Head of caudate nucleus (tissue), 42 donors: Measurements from ENCODE around the gene ANKS1A.
A peak's percentile ranks its signal among the peaks of the same experiment; 100 is the strongest.

Experiments
- DNase-seq, 42 donors: peaks; one replicate each; pipeline versions ENCODE4 v3.0.0 to v3.0.0-alpha.2; 2020 to 2021; ENCODE audit warnings: mixed read lengths in 7 of 42
- intact Hi-C: fragments of 100-400 bp; cut with DNase I; formaldehyde crosslinking; loops from one replicate; pipeline ENCODE4 v1.15.0; 2022

ANKS1A gene

DNA sequence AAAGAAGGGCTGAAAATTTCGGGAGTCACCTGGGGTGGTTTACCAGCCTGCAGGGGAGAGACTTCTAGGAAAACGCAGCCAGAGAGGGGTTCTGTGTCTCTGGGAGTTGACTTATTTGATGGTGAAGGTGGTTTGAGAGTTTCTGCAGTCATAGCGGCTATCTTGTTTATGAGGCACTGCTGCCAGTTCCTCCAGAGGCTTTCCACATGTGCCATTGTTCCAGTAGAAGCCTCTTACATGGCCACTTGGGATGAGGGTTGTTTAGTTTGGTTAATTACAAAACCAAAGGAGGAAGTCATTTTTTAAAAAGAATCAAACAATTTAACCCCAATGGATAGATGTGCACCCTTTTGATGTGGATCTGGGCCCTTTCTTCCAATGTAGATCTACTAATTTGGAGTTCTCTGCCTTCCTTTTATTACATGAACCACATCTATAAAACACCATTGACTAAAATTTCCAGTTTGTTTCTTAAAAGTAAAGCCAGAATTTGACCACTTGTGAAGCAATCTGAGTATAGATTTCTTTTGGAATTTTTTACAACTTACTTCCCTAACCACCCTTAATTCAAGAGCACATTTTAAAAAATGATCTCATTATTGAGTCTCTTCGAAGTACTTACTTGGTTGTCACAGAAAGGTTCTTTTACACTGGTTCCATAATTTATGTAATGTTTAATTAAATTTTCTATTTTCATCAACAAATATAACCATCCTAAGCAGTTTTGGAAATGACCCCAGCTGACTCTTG lies 154.5 kb downstream of the ANKS1A start:
- peak in 1 of 42 donors; percentile 7 for DNase-seq
- intact Hi-C loops, result no loop called here

DNA sequence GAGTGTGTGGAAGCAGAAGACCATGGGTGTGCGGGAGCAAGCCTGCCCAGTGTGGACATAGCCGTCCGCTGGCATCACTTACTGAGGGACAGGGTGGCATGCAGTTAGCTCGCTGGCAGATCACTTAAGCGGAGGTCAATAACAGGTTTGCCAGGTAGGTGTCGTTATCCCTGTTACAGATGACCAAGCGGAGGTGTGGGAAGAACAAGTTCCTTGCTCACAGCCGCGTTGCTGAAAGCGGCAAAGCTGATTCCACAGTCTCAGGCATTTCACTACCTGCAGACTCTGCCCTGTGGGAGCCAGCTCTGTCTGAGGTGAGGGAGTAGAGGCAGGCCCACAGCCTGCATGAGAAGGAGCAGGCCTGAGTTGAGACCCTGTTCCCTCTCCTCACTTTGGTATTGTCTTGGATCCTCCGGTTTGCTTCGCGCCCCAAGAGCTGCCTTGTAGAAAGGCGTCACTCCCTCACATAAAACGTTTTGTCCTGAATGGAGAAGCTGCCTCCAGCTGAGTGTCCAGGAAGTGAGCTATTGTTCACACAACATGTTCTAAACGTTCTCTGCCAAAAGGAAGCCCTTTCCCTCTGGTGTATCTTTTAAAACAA lies 155.2 kb downstream of the ANKS1A start:
- peak in 9 of 42 donors; percentile 37 to 72 (median 46) for DNase-seq

DNA sequence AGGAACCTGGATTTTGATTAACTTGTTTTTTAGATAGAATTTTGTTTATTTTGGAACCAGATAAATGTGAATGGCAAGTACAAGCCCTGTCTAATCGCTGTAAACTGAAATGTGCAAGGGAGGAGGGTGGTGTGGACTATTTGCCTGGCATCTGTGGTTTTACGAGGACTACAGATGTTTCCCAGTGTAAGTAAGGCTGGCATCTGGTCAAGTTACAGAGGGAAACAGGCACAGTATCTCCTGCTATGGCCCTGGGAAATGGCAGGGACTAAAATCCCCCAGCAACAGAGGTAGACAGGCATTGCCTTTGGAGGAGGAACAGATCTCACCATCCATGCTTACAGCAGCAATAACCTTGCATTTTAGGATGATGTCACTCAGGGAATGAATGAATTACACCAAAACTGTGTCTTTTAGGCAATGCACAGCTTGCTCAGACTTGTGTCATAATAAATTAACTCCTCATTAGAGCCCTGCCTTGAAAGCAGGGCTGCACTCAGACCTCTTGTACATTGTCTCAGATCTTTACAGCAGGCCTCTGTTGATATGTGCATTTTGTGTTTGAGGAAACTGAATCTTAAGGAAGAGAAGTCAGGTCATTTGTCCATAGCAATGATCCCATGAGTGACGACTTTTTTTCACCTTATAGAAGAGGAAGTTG lies 155.8 kb downstream of the ANKS1A start:
- intact Hi-C loops, result no loop called here
- DNase-seq, result peak in 1 of 42 donors; percentile 41

More for the DNA sequence above, 155.2 kb downstream of the ANKS1A start:
- intact Hi-C loops, result no loop called here

DNA sequence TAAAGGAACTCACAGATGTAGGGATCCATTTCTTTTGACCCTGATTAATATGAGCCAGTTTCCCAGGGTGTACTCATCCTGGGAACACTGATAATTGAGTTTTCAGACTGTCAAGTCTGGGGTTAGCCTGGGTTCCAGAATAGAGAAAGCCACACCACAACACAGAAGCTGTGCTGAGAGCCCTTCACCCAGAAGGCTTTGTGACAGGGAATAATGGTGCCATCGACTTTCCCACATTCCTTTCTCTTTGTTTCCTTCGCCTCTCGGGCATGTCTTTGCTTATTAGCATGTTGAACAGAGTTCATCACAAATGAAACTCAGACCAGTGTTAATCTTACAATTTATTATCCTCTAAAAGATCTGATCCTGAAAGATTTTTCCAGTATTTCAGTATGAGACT lies 157.0 kb downstream of the ANKS1A start:
- no peak for DNase-seq
- intact Hi-C loops, result no loop called here

DNA sequence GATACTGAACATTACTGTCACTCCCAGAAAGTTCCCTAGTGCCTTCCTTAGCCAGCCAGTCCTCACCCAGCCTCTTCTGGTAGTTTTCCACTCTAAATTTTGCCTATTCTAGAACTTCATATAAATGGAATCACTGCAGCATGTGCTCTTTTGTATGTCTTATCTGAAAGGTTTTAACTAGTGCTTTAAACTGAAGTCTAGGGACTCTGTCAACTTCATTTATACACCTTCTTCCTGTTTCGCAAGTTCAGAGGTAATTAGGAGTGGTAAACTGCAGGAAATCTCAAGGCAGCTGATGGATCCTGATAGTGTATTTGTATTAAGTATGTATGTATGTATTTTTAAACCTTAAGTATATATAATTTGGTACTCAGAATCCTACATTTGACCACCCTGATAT lies 157.8 kb downstream of the ANKS1A start:
- DNase-seq, result no peak
- intact Hi-C loops, result no loop called here

DNA sequence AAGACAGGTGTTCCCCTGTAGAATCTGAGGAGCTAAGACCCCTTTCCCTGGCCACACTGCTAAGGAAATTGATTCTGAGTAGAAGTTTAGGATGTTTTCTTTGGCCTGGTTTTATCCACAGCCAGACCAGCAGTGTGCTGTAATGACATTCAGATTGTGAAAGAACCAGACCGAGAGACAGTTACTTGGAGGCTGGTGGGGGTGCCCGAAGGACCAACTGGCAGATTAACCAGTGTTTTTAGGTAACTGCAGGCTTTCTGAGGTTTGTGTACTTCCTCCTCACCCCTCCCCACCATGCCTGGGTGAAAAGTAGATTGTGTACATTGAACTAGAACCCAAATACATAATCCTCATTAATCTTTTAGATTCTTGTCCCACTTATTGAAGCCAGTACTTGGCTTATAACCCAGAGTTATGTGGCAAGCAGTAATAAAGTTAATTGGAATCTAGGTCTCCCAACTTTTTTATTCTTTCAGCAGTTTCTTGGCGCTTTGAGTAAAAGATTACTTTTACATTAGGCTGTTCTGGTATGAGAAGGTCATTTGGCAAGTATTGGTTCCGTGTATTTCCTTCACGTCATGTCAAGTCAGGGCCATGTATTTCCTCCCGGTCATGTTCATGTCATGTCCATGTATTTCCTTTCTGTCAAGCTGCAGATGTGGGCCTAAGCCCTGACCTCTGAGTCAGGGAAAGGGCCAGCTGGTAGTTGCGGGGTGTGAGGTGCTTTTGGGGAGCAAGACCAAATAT lies 158.4 kb downstream of the ANKS1A start:
- intact Hi-C loops, result no loop called here
- peak in 4 of 42 donors; percentile 23 to 50 (median 24) for DNase-seq

DNA sequence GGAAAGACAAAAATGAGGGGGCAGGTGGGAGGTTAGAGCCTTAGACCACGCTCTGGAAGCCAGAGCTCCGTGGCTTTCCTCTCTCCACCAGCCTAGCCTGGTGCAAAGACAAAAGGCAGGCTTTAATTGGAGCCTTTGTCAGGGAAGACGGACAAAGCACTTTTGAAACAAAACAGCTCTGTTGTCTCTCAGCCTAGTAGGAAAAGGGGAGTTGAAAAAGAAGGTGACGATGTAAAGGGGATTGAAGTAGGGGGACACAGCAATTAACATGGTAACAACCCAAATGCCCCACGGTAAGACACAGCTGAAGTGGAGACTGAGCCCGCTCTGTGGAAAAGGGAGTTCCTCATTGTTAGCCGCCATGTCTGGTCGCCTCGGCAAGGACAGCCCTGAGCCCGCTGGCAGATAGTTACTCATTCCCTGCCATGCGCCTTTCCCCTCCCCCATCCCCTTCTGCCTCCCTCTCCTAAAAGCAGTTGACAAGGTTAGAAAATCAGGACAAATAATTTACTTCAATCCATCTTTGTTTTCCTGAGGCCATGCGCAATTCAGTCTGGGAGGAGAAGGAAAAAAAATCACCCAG lies 159.1 kb downstream of the ANKS1A start:
- DNase-seq, result peak in 40 of 42 donors; percentile 58 to 90 (median 73)
- intact Hi-C loops, result no loop called here

DNA sequence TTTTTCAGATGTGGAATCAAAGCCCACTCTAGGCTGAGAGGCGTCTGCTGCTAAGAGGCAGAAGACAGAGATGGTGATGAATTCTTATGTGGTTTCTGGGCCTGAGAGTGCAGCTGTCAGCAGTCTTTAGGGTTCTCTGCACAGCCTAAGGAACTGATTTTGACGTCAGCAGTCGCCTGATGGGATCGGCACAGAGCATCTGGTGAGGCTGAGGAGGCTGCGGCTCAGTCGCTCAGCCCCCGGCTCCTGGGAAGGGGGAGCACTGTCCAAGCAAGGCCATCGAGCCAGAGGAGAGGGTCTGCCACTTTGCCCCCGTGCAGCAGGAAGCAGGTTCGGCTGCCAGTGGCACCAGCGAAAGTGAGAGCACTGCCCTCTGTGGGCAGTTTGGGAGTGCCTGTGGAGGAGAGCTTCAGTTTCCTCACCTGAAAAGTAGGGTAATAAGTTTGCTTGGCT lies 159.6 kb downstream of the ANKS1A start:
- intact Hi-C loops, result no loop called here
- DNase-seq, result peak; percentile 45 to 85 (median 70)

DNA sequence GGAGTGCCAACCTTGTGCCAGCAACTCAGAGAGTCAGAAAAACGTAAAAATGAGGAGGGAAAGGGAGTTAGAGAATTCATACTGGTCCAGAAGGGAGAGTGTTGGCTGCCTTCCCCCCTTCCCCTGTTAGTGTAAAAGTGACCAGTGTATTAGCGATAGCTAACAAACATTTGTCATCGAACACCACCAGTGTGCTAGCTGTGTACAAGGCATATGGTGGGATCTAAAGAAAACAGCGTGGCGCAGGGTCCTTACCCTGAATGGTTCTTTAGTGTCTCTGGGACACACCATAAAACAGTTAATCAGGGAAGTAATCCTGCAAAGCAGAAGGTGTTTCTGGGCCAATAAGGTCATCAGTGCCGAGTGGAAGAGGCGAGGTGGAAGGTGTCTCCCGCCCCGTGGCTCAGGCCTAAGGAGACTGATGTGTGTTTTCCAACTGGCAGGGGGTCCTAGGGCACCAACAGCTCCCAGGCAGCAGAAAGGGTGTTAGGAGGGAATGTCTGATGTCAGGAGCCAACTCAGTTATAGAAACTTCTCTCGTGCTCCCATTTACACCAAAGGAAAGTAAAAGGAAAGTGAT lies 160.2 kb downstream of the ANKS1A start:
- intact Hi-C loops, result no loop called here
- peak in 1 of 42 donors; percentile 23 for DNase-seq

DNA sequence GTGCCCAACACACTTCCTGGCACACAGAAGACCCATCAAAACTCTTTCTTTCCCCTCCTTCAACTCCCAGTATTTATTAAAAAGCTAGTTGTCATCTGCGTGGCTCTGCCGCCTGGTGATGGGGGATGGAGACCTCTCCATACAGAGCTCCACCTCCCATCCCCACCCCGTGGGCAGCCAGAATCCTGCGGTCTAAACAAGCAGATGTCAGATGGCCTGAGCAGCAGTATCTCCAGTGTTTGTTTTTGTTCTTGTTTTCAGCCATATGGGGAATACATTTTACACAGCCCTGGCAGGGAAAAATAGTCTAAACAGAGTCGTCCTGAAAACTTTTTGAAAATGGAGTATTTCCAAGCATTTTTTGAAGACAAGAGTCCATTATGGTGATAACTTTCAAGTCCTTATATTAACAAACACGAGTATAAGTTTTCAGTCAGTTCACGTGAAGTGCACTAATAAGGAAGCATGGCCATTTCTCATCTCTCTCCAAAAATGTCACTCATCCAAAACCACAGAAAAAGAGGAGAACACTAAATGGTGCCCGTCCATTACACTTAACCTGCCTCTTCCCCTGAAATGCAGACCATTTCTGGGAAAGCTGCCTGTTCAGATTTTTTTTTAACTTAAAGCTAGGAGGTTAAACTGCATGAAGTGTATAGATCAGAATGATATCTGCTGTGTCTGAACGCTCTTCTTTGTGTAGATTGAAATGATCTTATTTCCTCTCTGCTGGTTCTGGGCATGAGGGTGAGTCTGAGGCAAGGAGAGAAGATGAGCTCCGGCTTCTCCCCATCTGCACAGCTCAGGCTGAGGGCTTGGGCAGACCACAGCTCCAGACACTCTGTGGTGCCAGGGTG lies 161.1 kb downstream of the ANKS1A start:
- intact Hi-C loops, result no loop called here

DNA sequence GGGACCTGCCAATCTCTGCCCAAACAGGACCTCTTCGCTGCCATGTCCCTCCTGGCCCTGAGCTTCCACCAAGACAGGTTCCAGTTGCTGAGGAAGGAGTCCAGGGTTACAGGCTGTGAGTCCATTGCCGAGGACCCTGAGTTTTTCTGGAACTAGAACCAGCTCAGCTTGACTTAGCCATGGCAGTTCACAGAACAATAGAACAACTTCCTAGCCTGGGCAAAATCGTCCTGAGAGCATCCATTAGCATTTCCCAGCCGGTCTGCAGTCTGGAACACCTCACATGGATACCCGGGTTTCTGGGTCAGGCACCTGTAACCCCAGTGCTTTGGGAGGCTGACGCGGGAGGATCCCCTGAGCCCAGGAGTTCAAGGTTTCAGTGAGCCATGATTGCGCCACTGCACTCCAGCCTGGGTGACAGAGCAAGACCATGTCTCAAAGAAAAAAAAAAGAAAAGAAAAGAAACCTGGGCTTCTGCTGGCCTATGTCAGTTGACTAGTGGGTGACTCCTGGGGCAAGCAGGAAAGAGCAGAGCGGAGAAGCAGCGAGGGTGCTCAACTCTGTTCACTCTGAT lies 161.8 kb downstream of the ANKS1A start:
- intact Hi-C loops, result no loop called here
- no peak for DNase-seq

More for the DNA sequence above, 161.1 kb downstream of the ANKS1A start:
- peak; percentile 58 to 92 (median 77) for DNase-seq

DNA sequence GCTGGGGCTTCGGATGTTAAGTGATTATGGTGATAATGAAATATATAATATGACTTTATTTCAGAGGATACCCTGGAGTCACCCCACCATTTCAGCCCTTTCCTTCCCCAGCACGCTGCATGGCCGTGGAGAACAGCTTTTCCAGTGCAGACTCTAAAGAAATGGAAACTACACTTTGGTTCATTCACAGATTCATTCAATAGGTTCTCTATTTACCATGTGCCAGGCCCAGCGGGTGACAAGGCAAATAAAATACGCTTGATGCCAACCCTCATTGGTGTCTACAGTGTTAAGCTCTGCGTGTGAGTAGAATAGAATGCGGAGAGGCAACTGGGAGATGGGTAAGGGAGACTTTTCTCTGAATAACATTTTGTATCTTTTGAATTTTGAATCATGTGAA lies 162.3 kb downstream of the ANKS1A start:
- intact Hi-C loops, result no loop called here
- DNase-seq, result peak in 1 of 42 donors; percentile 37

DNA sequence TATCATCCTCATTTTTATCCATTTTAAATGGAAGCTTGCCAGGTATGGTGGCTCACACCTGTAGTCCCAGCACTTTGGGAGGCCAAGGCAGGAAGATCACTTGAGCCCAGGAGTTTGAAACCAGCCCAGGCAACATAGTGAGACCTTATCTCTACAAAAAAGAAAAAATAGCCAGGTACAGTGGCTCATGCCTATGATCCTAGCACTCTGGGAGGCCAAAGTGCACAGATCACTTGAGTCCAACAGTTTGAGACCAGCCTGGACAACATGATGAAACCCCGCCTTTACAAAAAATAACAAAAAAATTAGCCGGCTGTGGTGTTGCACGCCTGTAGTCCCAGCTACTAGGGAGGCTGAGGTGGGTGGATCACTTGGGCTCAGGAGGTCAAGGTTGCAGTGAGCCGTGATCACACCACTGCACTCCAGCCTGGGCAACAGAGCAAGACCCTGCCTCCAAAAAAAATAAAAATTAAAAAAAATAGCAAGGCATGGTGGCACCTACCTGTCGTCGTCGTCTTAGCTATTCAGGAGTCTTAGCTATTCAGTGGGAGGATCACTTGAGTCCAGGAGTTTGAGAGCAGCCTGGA lies 163.0 kb downstream of the ANKS1A start:
- no peak for DNase-seq
- intact Hi-C loops, result no loop called here

DNA sequence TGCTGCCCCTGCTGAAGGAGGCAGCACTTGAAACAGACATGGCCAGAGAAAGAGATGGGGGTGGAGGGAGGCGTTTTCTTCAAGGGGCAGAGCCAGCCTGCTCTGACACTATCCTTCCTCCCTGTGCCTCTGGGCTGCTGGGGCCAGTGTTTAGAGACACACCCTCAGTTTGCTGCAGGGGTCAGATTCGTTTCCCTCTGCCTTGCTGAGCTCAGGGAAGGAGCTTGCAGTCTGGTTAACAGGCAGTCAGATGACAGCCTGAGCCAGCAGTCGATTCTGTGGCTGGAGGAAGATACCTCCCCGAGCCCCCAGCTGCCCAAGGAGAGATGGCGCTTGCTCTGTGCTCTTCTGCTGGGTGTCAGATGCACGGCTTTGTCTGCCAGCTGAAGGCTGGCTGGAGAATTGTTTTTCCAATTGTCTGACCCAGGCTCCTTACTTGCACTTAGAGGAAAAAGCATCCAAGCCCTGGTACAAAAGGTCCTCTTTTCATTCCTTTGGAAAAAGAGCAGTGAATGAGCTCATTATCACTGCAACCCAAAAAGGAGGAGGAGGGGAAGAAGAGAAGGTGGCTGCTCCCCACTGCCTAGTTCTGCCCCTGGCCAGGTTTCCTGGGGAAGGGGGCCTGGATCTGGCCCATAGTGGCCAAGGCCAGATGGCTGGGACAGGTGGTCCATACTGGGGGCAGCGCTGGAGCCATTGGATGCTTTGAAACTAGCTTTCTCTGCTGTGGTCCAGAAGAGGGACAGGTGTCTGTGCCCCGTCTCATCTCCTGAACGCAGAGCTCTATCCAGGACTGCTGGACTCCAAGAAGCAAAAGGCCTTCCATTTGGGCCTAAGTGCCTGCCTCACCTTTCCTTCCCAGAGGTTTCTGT lies 163.9 kb downstream of the ANKS1A start:
- intact Hi-C loops, result no loop called here
- peak; percentile 41 to 85 (median 62) for DNase-seq

DNA sequence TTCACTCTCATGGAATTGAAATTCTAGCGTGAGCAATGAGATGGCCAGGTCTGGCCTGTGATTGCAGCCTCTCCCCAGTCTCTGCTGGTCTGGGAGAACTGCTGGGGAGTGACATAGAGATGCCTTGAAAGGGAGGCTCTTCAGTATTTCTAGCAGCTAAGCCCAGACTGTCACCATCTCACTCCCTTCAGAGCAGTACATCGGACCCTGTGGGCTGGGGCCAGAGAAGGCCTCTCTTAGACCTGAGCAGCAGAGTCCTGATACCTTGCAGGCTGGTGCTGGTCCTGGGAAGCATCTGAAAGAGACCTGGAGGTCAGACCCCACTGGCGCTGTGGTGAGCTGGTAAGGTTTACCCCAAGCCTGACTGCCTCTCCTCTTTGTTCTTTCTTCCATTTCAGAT lies 164.6 kb downstream of the ANKS1A start:
- DNase-seq, result peak in 1 of 42 donors; percentile 30
- intact Hi-C loops, result no loop called here

DNA sequence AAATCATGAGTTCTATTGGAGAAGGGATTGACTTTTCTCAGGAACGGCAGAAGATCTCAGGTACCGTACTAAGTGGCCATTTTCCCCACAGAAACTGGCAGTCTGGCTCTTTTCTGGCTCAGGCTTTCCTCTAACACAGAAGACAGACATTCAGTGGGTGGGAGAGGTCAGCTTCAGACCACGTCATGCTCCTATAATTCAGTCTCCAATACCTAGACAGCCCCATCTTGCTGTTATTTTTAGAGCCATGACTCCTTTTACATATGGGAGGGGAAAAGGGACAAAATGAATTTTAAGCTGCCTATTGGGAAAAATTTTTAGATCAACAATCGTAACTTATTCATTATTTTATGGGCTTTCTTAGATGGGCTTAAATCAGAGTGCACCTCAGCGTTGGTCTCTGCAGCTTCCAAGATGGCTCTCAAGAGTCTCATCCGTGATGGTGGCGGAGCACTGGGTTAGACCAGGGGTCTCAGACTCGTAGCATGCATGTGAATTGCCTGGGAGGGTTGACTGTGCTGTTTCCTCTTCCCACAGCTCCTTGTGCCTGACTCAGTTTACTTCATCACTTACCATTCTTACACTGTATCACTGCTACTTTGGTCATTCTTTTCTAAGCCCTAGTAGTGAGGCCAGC lies 165.2 kb downstream of the ANKS1A start:
- DNase-seq, result peak in 1 of 42 donors; percentile 2
- intact Hi-C loops, result no loop called here
